Measurements from ENCODE around the gene ALDH2. TPM values are rescaled to one million over a fixed set of nuclear protein-coding genes. Genes with fewer than 3 reads are reported as not detected.
"Not testable (repeated sequence)": the region's sequence is repeated elsewhere in the genome, so short reads cannot be mapped to it uniquely, and the experiment has no call there.

The ALDH2 gene
- total RNA-seq, 1 experiment from 2014 or later, result 20.5 TPM

DNA sequence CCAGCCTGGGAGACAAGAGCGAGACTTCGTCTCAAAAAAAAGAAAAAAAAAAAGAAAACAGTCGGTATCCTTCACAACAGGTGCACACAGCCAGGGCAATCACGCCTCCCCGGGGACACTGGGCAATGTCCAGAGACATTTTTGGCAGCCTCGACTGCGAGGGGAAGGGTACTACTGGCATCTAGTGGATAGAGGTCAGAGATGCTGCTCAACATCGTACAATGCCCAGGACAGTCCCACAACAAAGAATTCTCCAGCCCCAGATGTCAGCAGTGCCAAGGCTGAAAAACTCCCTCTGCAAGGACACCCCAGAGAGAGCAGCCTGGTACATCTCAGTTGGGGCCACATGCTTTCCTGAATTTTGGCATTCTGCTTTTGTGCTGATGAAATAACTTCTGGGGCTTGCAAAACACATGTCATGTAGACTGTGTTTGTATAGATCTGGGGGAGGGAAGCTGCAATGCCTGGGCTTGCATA lies 21.5 kb downstream of the ALDH2 start:
- DNase-seq (ENCODE audit: low read depth), result peak; percentile 26

DNA sequence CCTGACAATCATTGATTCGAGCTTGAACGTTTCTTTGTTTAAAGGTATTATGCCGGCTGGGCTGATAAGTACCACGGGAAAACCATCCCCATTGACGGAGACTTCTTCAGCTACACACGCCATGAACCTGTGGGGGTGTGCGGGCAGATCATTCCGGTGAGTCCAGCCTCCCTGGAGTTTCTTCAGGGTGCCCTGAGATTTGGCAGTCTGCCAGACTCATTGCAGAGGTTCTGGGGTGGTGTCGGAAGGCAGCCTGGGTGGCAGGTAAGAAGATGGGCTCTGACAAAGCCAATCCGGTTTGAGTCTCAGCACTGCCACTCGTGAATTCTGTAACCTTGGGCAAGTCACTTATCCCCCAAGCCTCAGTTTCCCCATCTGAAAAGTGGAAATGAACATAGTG lies 23.0 kb downstream of the ALDH2 start:
- no peak for DNase-seq (ENCODE audit: low read depth)

GRCh38 chr12:111791507-111791906 lies 24.8 kb downstream of the ALDH2 start:
- DNase-seq (ENCODE audit: low read depth), result no peak

- peak; percentile 20 for DNase-seq (ENCODE audit: low read depth)
Observed at GRCh38 chr12:111792155-111792855, 25.6 kb downstream of the ALDH2 start.

- no peak for DNase-seq (ENCODE audit: low read depth)
Observed at GRCh38 chr12:111792856-111793235, 26.1 kb downstream of the ALDH2 start.

- no peak for DNase-seq (ENCODE audit: low read depth)
Observed at GRCh38 chr12:111798182-111798581, 31.4 kb downstream of the ALDH2 start.

GRCh38 chr12:111799758-111800157 lies 33.0 kb downstream of the ALDH2 start:
- DNase-seq (ENCODE audit: low read depth), result no peak

DNA sequence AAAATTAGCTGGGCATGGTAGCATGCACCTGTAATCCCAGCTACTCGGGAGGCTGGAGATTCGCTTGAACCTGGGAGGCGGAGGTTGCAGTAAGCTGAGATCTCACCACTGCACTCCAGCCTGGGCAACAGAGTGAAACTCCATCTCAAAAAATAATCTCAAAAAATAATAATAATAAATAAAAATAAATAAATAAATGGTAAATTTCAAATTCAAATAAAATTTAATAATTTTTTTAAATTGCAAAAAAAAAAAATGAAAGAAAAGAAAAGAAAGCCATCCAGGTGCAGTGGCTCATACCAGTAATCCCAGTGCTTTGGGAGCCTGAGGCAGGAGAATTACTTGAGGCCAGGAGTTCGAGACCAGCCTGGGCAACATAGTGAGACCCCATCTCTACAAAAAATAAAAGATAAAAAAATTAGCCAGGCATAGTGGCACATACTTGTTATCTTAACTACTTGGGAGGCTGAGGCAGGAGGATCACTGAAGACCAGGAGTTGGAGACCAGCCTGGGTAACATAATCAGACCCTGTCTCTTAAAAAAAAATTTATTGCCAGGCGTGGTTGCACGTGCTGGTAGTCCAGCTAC lies 36.4 kb downstream of the ALDH2 start:
- no peak for DNase-seq (ENCODE audit: low read depth)

GRCh38 chr12:111803851-111804250 lies 37.1 kb downstream of the ALDH2 start:
- DNase-seq (ENCODE audit: low read depth), result no peak

DNA sequence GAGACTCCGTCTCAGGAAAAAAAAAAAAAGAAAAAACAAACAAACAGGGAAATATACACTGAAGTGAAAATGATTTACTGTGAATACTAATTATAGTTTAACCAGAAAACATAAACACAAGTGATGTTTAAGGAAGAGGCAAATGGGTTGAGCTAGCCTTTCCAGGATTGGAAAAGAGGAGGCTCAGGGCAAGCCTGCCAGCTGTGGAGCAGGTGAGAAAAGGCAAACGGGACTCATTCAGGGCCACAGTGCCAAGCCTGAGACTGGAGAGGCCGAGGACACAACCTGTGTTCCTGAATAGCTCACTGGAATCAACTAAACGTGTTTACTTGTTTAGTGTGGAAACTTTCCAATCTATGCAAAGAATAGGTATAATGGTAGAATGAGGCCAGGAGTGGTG lies 39.6 kb downstream of the ALDH2 start:
- DNase-seq (ENCODE audit: low read depth), result no peak

GRCh38 chr12:111807232-111807631 lies 40.5 kb downstream of the ALDH2 start:
- DNase-seq (ENCODE audit: low read depth), result no peak

DNA sequence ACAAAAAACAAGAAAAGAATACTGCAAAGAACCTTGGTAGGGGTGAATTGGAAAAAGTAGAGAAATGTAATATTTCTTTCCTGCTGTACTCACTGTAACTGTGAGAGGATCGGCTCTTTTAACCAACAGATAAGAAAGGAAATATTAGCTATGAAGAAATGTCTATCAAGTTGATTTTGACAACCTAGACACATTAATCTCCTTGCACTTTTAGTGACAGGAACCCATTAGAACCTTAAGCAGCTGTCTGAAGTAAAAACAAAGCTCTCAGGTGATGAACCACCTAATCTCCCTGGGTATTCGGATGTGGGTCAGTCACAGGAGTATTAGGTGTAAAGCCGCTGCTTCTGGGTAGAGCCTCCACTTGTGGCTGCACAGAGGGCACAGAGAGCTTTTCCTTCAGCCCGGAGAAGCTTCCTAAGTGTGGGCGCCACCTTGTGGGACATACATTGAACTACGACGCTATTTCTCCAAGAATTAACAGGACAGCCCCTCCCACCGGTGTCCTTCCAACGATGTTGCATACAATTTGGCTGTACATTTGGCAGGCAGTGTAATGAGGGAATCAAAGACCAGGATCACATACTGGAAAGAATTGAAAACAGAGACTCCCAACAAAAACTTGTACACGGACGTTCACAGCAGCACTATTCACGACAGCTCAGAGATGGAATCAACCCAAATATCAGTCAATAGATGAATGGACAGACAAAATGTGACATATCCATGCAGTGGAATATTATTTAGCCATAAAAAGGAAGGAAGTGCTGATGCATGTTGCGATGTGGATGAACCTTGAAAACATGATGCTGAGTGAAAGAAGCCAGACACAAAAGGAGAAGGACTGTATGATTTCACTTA lies 46.4 kb downstream of the ALDH2 start:
- DNase-seq (ENCODE audit: low read depth), result peak; percentile 76

DNA sequence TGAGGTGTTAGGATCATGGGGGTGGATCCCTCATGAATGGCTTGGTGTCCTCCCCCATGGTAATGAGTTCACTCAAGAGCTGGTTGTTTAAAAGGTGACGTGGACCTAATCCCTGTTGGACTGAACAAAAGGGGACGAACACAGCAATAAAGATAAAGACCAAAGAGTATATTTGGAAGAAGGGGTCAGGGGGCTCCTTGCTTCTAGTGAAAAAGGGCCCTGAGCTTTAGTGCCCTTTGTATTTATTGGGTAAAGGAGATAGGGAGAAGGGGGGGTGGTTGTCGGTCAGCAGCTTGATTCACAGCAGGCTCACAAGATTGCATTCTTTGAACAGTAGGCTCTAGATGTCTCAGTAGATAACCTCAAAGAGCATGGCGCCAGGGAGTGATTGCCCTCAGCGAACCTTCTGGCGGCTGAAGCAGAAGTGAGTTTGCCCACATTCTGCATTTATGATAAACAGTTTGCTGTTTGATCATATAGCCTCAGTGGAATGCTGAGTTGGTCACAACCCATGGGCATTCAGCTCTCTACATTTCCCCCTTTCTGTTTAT lies 49.4 kb downstream of the ALDH2 start:
- no peak for DNase-seq (ENCODE audit: low read depth)

DNA sequence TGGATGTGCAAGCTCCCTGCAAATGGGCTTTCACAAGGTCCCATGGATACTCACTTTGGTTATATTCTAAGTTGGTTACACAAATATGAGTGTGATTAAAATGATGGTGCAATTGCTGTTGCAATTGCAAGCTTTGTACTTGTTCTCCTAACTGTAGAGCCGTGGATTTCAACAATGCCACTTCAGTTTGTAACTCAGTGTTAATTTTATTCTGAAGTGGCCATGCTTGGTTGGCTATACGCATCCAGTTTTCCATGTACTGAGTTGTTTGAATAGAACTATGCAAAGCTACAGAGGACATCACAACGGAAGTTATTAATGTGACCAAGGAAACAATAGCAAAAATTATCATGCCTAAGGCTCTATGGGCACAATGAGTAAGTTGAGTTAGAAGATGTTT lies 50.2 kb downstream of the ALDH2 start:
- not testable (repeated sequence) for DNase-seq (ENCODE audit: low read depth)

DNA sequence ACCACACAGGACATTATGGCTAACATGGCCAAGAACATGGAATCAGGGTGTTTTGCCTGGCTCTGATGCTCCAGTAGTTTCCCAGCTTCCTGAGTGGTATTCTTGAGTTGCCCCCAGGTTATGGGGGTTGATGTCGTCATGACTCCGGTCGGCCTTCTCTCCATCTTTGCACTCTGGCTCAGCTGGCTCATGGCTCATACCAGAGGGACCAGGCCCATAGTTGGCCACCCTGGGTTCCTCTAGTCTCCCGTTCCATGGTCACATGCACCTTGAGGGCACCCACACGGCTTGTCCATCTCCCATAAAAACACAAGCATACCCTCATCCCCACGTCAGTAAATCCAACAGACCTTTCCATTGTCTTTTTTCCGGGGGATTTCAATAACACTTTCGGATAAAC lies 51.6 kb downstream of the ALDH2 start:
- DNase-seq (ENCODE audit: low read depth), result no peak

GRCh38 chr12:111819191-111820158 lies 52.7 kb downstream of the ALDH2 start:
- peak; percentile 40 for DNase-seq (ENCODE audit: low read depth)

GRCh38 chr12:111820828-111821227 lies 54.1 kb downstream of the ALDH2 start:
- DNase-seq (ENCODE audit: low read depth), result not testable (repeated sequence)

- no peak for DNase-seq (ENCODE audit: low read depth)
Observed at GRCh38 chr12:111822886-111823285, 56.2 kb downstream of the ALDH2 start.

DNA sequence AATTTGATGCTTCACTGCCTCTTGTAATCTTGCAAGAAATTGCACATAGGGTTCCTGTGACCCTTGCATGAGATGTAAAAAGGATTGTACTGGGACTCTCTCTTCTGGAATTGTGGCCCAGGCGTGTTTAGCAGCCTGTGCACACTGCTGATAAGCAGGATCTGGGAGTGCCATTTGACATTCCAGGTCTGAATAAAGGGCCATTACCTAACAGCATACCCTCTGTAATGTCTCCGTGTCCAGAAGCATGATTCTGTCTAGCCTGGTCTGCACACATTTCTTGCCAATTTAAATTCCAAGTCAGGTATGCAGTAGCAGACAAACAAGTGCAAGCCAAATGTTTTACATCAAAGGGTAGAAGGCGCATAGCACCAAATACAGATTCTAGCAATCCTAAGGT lies 57.2 kb downstream of the ALDH2 start:
- DNase-seq (ENCODE audit: low read depth), result no peak

DNA sequence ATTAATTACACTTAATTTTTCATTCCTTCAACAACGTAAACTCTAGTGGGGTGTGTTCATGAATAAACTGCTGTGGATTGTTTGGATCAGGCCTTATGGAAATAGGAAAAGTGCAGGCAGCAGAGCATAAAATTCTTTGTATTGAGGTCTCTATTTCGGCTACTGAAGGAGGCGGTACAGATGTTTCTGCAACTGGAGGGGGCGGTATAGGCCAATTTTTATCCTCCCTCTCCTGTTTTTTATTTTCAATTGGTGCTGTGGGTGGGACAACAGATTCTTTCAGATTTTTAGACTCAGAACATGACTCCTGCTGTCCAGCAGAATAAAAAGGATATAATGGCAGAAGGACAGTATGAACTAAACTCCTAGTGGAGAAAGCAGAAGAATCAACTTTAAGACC lies 57.6 kb downstream of the ALDH2 start:
- not testable (repeated sequence) for DNase-seq (ENCODE audit: low read depth)

- no peak for DNase-seq (ENCODE audit: low read depth)
Observed at GRCh38 chr12:111825509-111825908, 58.8 kb downstream of the ALDH2 start.
